HS-27A (cell line): ENCODE measurements around the gene MBP.

Experiments
- DNase-seq: peaks from one replicate; pipeline ENCODE4 v3.0.0-alpha.2; 2012; ENCODE audit warnings: low read depth, missing footprints

Gene MBP

GRCh38 chr18:77151033-77151771 is 18.6 kb upstream of the MBP start:
- no peak for DNase-seq

DNA sequence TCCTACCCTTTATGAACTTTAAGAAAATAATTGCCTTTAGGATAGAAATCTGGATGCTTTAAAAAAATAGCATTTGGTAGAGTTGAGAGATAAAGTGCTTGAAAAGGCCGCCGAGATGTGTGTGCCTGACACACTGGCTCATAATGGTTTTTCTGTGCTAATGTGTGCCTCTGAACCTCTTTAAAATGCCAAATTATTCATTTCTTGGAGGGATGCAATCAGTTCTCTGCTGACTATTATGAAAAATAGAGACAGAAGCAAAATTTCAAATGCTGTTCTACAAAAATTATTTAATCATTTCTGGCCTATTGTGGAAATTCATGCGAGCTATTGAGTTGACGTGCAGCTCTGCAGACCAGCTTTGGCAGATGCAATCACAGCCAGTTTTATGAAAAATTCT is 18.0 kb upstream of the MBP start:
- DNase-seq = no peak

GRCh38 chr18:77148289-77148688 is 15.7 kb upstream of the MBP start:
- no peak for DNase-seq

- no peak for DNase-seq
These were observed 14.9 kb upstream of the MBP start for GRCh38 chr18:77147418-77147852.

GRCh38 chr18:77146249-77147080 is 13.9 kb upstream of the MBP start:
- DNase-seq = no peak

DNA sequence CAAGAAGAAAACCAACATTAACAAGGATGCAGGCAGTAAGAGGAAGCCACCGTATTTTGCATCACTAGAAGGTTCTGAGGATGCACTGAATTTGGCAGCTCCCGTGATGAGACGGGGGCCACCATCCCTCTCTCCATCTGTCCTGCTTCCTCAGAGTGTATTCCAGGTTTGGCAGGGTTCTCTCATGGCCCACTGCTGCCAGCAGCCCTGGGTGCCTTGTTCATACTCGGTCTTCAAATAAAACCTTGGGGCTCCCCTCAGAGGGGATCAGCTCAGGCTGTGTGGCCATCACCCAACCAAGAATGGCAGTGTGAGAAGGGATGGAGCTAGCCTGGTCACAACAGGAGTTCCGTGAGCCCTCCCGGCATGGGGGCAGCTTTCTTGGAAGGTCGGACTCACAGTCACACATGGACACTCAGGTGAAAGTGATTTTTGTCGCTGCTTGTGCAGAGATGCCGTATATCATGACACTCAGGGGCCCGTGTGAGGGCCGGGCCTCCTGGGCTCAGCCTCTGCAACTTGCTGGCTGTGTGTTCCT is 12.8 kb upstream of the MBP start:
- no peak for DNase-seq

DNA sequence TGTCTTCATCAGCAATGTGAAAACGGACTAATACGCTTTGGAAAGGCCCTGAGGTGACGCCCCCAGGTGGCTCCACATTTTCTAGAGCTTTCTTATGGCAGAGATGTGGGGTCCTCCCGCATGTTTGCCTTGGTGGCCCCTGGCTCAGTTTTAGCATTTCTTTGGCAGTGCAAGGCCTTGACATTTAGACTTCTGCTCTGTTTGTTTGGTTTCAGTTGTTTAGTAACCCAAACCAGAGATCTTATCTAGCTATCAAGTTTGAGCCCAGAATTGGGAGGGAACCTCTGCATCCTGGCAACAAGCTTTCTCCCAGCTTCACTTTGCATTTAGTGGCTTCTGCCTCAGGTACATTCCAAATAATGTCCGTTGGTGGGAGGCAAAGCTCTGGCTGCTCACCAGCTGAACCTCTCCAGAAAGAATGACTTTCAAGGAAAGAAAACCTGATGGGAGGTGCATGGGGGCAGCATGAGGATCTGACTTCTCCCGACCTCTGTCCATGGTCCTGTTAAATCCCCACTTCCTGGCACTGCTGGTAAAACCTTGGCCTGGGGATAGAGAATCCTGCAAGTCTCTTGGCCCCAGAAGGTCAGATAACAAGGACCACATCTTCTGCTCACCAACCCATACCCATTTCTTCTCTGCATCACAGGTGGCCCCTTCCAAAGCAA is 12.0 kb upstream of the MBP start:
- no peak for DNase-seq

DNA sequence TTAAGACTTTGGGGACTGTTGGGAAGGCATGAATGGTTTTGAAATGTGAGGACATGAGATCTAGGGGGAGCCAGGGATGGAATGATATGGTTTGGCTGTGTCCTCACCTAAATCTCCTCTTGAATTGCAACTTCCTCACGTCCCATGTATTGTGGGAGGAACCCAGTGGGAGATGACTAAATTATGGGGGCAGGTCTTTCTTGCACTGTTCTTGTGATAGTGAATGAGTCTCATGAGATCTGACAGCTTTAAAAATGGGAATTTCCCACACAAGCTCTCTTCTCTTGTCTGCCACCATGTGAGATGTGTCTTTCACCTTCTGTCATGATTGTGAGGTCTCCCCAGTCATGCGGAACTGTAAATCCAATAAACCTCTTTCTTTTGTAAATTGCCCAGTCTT is 11.5 kb upstream of the MBP start:
- DNase-seq = no peak

GRCh38 chr18:77143196-77143595 is 10.6 kb upstream of the MBP start:
- no peak for DNase-seq

DNA sequence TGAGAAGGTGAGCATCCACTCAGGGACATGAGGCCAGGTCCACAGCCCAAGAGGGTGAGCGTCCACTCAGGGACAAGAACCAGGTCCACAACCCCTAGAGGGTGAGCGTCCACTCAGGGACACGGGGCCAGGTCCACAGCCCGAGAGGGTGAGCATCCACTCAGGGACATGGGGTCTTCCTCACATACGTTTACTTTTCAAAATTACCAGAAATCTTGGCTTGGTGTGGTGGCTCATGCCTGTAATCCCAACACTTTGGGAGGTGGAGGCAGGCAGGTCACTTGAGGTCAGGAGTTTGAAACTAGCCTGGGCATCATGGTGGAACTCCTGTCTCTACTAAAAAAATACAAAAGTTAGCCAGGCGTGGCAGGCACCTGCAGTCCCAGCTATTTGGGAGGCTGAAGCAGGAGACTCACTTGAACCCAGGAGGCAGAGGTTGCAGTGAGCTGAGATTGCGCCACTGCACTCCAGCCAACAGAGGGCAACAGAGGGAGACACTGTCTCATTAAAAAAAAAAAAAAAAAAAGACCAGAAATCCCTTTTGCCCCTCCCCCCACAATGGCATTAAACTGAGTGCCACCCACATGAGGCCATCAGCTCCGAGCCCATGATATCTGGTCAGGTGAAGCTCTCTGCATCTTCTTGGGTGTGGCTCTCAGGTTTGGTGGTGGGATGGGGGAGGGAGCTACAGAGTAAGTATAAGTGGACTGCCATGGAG is 9.0 kb upstream of the MBP start:
- no peak for DNase-seq

GRCh38 chr18:77140439-77141109 is 8.0 kb upstream of the MBP start:
- no peak for DNase-seq

DNA sequence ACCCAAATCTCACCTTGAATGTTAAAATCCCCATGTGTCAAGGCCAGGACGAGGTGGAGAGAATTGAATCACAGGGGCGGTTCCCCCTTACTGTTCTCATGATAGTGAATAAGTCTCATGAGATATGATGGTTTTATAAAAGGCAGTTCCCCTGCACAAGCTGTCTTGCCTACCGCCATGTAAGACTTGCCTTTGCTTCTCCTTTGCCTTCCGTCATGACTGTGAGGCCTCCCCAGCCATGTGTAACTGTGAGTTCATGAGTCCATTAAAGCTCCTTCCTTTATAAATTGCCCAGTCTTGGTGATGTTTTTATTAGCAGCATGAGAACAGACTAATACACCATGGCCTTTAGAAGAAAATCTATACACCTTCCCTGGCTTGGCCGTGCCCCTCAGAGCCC is 7.4 kb upstream of the MBP start:
- DNase-seq = no peak

DNA sequence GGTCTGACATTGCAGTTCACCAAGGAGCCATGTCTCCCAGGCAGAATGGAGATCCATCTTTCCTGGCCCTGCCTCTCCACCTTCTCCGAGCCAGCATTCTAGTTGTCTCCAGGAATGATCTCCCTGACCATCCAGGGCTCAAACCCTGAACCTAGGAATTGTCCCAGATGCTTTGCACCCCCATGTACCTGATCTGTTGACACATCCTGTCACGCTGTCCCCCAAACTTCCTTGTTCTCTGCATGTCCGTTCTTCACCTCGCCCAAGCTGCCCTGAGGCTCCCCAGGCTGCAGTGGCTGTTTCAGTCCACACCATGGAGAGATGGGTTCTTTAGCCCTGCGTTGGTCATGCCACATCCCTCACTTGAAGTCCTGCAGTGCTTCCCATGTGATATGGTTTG is 7.0 kb upstream of the MBP start:
- DNase-seq = no peak

DNA sequence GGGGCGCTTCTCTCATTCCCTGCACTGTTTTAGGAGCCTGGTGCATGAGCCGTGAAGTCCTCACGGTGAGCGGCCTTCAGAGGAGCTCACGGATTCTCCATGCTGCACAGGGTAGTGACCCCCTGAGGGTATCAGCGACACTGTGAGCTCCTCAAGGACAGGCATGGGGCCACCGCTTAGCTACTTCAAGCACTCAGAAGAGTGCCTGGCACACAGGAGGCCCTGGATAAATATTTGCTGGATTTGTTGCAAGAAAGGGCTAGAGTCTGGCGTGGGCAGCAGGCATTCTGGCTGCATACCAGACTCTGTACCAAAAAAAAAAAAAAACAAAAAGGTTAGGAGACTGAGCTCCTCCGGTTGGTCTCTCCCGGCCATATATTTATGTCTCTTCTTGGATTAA is 5.7 kb upstream of the MBP start:
- no peak for DNase-seq

- DNase-seq = no peak
These were observed 5.3 kb upstream of the MBP start for GRCh38 chr18:77137851-77138250.

GRCh38 chr18:77136871-77137665 is 4.5 kb upstream of the MBP start:
- no peak for DNase-seq

DNA sequence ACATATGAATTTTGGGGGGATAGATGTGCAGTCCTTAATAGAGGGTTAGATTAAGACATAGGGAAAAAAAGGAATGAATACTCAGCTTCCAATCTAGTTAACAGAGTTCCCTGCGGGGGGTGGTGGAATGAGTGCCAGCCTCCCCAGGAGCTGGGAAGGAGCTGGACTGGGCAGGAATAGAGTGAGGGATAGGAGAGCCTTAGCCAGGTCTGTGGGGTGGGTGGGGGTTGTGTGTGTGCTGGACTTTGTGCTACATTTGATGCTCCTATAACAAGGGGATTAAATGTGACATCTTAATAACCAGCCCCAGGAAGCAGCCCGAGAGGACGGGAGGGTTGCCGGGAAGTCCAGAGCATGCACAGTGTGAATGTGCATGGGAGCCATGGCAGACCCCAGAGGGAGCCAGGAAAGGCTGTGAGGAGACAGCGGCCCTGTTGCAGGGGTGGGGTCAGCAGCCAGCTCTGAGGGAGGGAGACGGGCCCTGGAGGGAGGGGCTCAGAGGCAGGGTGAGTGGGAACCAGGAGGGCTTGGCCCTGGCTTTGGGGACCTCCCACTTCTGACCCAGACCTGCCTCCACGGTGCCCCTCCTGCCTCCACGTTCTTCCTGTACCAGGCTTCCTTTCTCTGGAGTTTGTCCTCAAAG is 3.6 kb upstream of the MBP start:
- no peak for DNase-seq

DNA sequence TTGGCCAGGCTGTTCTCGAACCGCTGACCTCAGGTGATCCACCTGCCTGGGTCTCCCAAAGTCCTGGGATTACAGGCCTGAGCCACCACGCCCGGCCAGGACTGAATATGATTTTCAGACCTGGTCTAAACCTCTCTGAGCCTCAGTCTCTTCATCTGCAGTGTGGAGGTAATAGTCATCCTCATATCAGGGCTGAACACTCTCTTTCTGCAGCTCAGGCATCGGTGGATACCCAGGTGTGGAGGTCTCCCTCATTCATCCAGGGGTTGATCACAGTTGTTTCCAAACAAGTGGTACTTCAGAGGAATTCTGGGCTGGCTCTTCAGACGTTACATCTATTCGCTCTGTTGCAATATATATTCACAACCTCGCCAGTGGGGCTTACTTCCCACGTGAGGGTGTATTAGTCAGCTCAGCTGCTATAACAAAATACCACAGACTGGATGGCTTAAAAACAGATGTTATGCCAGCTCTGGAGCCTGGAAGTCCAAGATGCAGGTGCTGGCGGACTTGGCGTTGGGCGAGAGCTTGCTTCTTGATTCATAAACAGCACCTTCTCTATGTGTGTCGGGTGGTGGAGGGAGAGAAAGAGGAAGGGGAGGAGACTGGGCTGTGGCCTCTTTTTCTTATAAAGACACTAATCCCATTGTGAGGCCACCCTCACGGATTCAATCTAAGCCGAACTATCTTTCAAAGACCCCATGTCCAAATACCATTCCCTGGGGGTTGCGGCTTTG is 2.9 kb upstream of the MBP start:
- no peak for DNase-seq

DNA sequence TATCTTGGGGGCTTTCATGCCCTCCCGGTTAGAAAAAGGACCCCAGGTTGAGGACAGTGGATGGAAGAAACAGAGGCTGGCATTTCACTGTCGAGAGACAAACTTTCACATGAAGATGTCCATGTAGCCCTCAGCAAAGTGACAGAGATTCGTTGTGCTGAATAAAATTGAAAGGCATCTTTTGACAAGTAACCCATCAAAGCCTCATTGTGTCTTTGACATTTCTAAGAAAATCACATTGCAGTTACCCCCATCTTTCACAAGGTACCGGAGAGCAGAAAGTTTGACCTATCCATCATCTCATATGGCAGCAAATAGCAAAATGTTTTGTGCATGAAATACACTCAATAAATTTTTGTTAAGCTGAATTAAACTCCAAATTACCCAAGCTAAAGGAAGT is 2.0 kb upstream of the MBP start:
- DNase-seq = no peak
